K562 (cell line): Measurements from ENCODE around the gene DND1. TPM values are rescaled to one million over a fixed set of nuclear protein-coding genes. Genes with fewer than 3 reads are reported as not detected.

Experiments
- ATAC-seq: fragments of 200-7000 bp; cut with Tn5 transposase; 3 replicates; pipeline ENCODE4 v1.9.1; 2020; ENCODE audit warnings: moderate library complexity
- BruUV-seq: library from RNA; stranded (reverse); fragments of 400-500 nt; replicated peaks from 2 replicates; lab custom pipeline; 2021; lab: Mats Ljungman, UMichigan
- CTCF ChIA-PET: fragments of 300-600 bp; formaldehyde crosslinking; extraction: SDS; loops from one replicate; lab custom pipeline; 2021; ENCODE audit warnings: low intra/inter-chr PET ratio; lab: Yijun Ruan, JAX
- POLR2A ChIA-PET: fragments of 300-600, 350-650 bp; sonication (Branson Sonifier 250); formaldehyde crosslinking; extraction: SDS; loops from one replicate; lab custom pipeline; 2021; ENCODE audit warnings: antibody characterized with exemption, inconsistent platforms; lab: Yijun Ruan, JAX
- DNase-seq, 4 experiments: peaks; one replicate each; pipeline versions ENCODE4 v3.0.0 to v3.0.0-alpha.2; 2011 to 2018; ENCODE audit warnings: low spot score in 3 of 4, mixed read lengths in 3 of 4; ENCODE audit errors: extremely low read depth in 1 of 4
- FAIRE-seq: peaks from 2 replicates; lab custom pipeline; 2011; peaks lifted over from hg19 to GRCh38; lab: Jason Lieb, UNC
- H2AFZ ChIP-seq: 2 replicates; pipeline ENCODE4 v1.6.0; 2011; ENCODE audit warnings: low read depth, low read length, control low read depth, inconsistent platforms
- H3K27ac ChIP-seq: fragments of 200-600 bp; 3 replicates; pipeline ENCODE4 v1.8.0; 2011; ENCODE audit warnings: low read depth, mild to moderate bottlenecking, control low read depth, inconsistent platforms, low read length, moderate library complexity, mixed read lengths; ENCODE audit errors: extremely low read depth
- H3K27me3 ChIP-seq, 2 experiments: fragments of 300-600 bp in 1 of 2; 2 replicates in 1 of 2; 3 replicates in 1 of 2; pipeline versions ENCODE4 v1.6.0 to v1.8.0; 2011; ENCODE audit warnings: inconsistent platforms in 2 of 2, low read length in 2 of 2, mild to moderate bottlenecking in 1 of 2, mixed read lengths in 1 of 2, moderate library complexity in 1 of 2; ENCODE audit not compliant: control insufficient read depth in 2 of 2, insufficient read depth in 2 of 2
- H3K36me3 ChIP-seq: fragments of 300-600 bp; 3 replicates; pipeline ENCODE4 v1.8.0; 2011; ENCODE audit warnings: mild to moderate bottlenecking, low read length, inconsistent platforms; ENCODE audit not compliant: control insufficient read depth, insufficient read depth
- H3K4me1 ChIP-seq, 2 experiments: fragments of 200-600 bp in 1 of 2; replicated peaks in 1 of 2; 2 replicates in 1 of 2; 3 replicates in 1 of 2; pipeline versions ENCODE4 v1.5.1 to v1.8.0; 2011; ENCODE audit warnings: inconsistent platforms in 2 of 2, low read length in 2 of 2, mild to moderate bottlenecking in 1 of 2, mixed read lengths in 1 of 2, moderate library complexity in 1 of 2; ENCODE audit not compliant: control insufficient read depth in 2 of 2, insufficient read depth in 2 of 2
- H3K4me2 ChIP-seq: 2 replicates; pipeline ENCODE4 v1.6.1; 2011; ENCODE audit warnings: low read length, control low read depth, inconsistent platforms, mixed read lengths; ENCODE audit not compliant: insufficient read depth
- H3K4me3 ChIP-seq: fragments of 200-600 bp; sonication (generic), shearing (Covaris generic); 2 replicates; pipeline ENCODE4 v1.5.1; 2016; ENCODE audit warnings: control low read depth, inconsistent platforms
- H3K79me2 ChIP-seq: fragments of 200-600 bp; 3 replicates; pipeline ENCODE4 v1.8.0; 2011; ENCODE audit warnings: low read length, inconsistent platforms; ENCODE audit not compliant: control insufficient read depth, insufficient read depth
- H3K9ac ChIP-seq, 2 experiments: 2 replicates each; pipeline versions ENCODE4 v1.6.0 to v1.6.1; 2011; ENCODE audit warnings: low read depth in 2 of 2, low read length in 2 of 2, control low read depth in 1 of 2, inconsistent platforms in 1 of 2, mild to moderate bottlenecking in 1 of 2, mixed read lengths in 1 of 2; ENCODE audit not compliant: insufficient read depth in 1 of 2
- H3K9me1 ChIP-seq: one replicate; pipeline ENCODE4 v1.6.0; 2011; ENCODE audit warnings: inconsistent platforms, mild to moderate bottlenecking, low read length, moderate library complexity; ENCODE audit not compliant: control insufficient read depth, insufficient read depth
- H3K9me3 ChIP-seq: replicated peaks from 2 replicates; pipeline ENCODE4 v1.5.1; 2011; ENCODE audit warnings: low read depth, low read length, inconsistent platforms; ENCODE audit not compliant: control insufficient read depth, insufficient read depth
- H4K20me1 ChIP-seq: replicated peaks from 2 replicates; pipeline ENCODE4 v1.6.1; 2011; ENCODE audit warnings: low read length, inconsistent platforms, mixed read lengths; ENCODE audit not compliant: control insufficient read depth, insufficient read depth
- CCNT2 ChIP-seq: IDR thresholded peaks from 2 replicates; pipeline ENCODE4 v1.6.1; 2011; ENCODE audit warnings: borderline replicate concordance, low read depth, mild to moderate bottlenecking, moderate library complexity, mixed read lengths, low read length; ENCODE audit not compliant: insufficient read length; ENCODE audit errors: extremely low read depth
- CSDE1 ChIP-seq, 2 experiments: fragments of 450-650 bp; IDR thresholded peaks; 2 replicates each; pipeline ENCODE4 v1.6.1; 2016; ENCODE audit warnings: mild to moderate bottlenecking in 1 of 2
- MAFK ChIP-seq: IDR thresholded peaks from 2 replicates; pipeline ENCODE4 v1.6.1; 2011; ENCODE audit warnings: low read length, improper control_type of control experiment
- MYC ChIP-seq, 2 experiments: fragments of 250-450 bp in 1 of 2; sonication (Bioruptor Pico) in 1 of 2; IDR thresholded peaks; 2 replicates each; pipeline versions ENCODE4 v1.5.1 to v1.6.1; 2012 to 2021; ENCODE audit warnings: low read depth in 2 of 2, borderline replicate concordance in 1 of 2, improper control_type of control experiment in 1 of 2, low read length in 1 of 2, mild to moderate bottlenecking in 1 of 2, moderate library complexity in 1 of 2
- NR1H2 ChIP-seq: sonication (generic); formaldehyde crosslinking; IDR thresholded peaks from 2 replicates; pipeline ENCODE4 v1.4.0; 2020; ENCODE audit warnings: mild to moderate bottlenecking, missing genetic modification reagents
- WGBS: fragments of 100-300 bp; shearing (Covaris generic); methylation state at CpG from one replicate; pipeline ENCODE4 v1.1.6; 2016; ENCODE audit warnings: low coverage, mixed read lengths; ENCODE audit not compliant: insufficient coverage; ENCODE audit errors: missing lambda C conversion rate; 5-methylcytosine and 5-hydroxymethylcytosine counted together
- in situ Hi-C: fragments of 300-500 bp; cut with MboI; formaldehyde crosslinking; loops from 4 replicates; pipeline ENCODE4 v1.15.0; 2018; ENCODE audit warnings: inconsistent platforms, mixed read lengths
- intact Hi-C: fragments of 100-400 bp; cut with micrococcal nuclease; formaldehyde crosslinking; loops from 2 replicates; pipeline ENCODE4 v1.14.2; 2022
- microRNA-seq: library from miRNA; unstranded; fragments of <30 nt; microRNA quantifications from one replicate; pipeline ENCODE4, GENCODE V29; 2018; ENCODE audit warnings: borderline microRNAs expressed
- polyA plus RNA-seq, 8 experiments: library from polyadenylated mRNA; depleted of rRNA in 4 of 8; stranded (reverse) in 5 of 8; unstranded in 3 of 8; fragments of >200 nt; fragmentation: Nextera tagmentation in 2 of 8; fragmentation: Illumina TruSeq in 1 of 8; extraction: Ambion mirVana in 2 of 8; extraction: Trizol in 1 of 8; gene quantifications; 2 replicates each; pipeline versions ENCODE4 v1.2.1 to v1.2.3, GENCODE V29; 2011 to 2014; ENCODE audit warnings: inconsistent platforms in 1 of 8, missing spikeins in 1 of 8
- small RNA-seq: library from RNA; depleted of rRNA; stranded (forward); fragments of <200 nt; gene quantifications from one replicate; pipeline ENCODE3, GENCODE V24; 2014
- total RNA-seq, 7 experiments: library from RNA; depleted of rRNA in 6 of 7; stranded (reverse); fragments of >200 nt in 6 of 7; fragmentation: Illumina TruSeq in 2 of 7; extraction: Trizol in 2 of 7; gene quantifications; 2 replicates each; pipeline versions ENCODE4 v1.2.1 to v1.2.3, GENCODE V29; 2011 to 2021; ENCODE audit warnings: low replicate concordance in 1 of 7
- TF ChIP-seq, protein P1 (sequence below): fragments of 450-650 bp; IDR thresholded peaks from 2 replicates; pipeline ENCODE4 v1.6.1; 2016

DND1 gene
- total and polyA plus RNA-seq, 9 of the 15 experiments (the other 6 are each of a cell fraction or from before 2014, with no cell fraction given), result 0.37 to 2.0 (median 0.90) TPM; not detected in 3

DNA sequence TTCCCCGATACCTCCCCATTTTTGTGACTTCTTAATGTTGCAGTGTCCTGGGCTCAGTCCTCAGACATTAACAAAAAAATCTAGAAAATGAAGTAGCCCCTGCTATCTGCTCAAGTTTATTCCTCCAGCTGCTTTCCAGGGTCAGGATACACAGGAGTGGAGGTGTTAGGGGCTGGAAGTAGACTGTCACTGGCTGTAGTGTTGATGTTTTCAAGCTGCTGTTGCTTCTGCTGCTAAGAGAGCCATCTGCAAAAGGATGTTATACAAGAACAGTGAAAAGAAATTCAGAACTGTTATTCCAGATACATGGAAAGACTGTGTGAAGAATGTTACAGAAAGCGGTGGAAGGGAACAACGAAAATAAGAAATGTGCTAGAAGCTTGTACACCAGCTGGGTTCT, 51.1 kb downstream of the DND1 start:
- 59% methylated on average over 3 of the region's 3 CpGs for WGBS
- DNase-seq, result no peak
- Histone ChIP-seq H3K79me2 (no peaks in the 10 kb centered on the region), H3K4me2 (no peak overlapping the region; the same call in 1 of the 2 replicates), H3K27me3 (no peaks in the 10 kb centered on the region), H3K27ac (no peak overlapping the region), H3K9me3 (no peaks in the 10 kb centered on the region), H4K20me1 (no peaks in the 10 kb centered on the region), H3K4me3 (no peak overlapping the region), H2AFZ (peak overlapping the region; percentile 68; the same call in 1 of the 2 replicates), H3K36me3 (no peaks in the 10 kb centered on the region), H3K9me1 (no peaks in the 10 kb centered on the region), H3K9ac (no peak overlapping the region), H3K4me1 (peaks cover 0 to 10% of the 10 kb centered on the region in 2 experiments; a peak in 3 of 5 replicates)
- ATAC-seq, result no peak
- CTCF ChIA-PET, result no interaction called here
- intact Hi-C loops, result no loop called here
- no peak for FAIRE-seq
- POLR2A ChIA-PET, result interaction anchor here (0.7 to 1.6 kb wide), 3 partner anchors 9 to 74 kb away, joined by 3 to 4 read pairs (median 3); partner anchors contain the start of gene EIF4EBP3
- TF ChIP-seq MYC (IDR thresholded peaks at IDR 0.05; ENCODE audit: low read depth, low read length) (no peak), MYC (CRISPR knock-in tag; IDR thresholded peaks at IDR 0.05; ENCODE audit: borderline replicate concordance, low read depth) (no peak), MAFK (no peak), CSDE1 (IDR thresholded peaks at IDR 0.05) (no peak), CCNT2 (no peak), NR1H2 (CRISPR knock-in tag) (no peak)
- TF ChIP-seq, protein P1, sequence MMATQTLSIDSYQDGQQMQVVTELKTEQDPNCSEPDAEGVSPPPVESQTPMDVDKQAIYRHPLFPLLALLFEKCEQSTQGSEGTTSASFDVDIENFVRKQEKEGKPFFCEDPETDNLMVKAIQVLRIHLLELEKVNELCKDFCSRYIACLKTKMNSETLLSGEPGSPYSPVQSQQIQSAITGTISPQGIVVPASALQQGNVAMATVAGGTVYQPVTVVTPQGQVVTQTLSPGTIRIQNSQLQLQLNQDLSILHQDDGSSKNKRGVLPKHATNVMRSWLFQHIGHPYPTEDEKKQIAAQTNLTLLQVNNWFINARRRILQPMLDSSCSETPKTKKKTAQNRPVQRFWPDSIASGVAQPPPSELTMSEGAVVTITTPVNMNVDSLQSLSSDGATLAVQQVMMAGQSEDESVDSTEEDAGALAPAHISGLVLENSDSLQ, result no peak
- BruUV-seq, result no TSS peak
- in situ Hi-C loops, result no loop called here

Small RNA genes lying within 50 kb of the gene (microRNA-seq; reads per million reads assigned to microRNA genes)
- 0.36 reads per million for gene MIR3655

Small RNA genes lying within 50 kb of the gene (small RNA-seq; reads per million reads assigned to genes)
- 89.5 reads per million, percentile 98 among the genes with 10 or more reads in this experiment for gene VTRNA1-1
- 135 reads per million, percentile 99 among the genes with 10 or more reads in this experiment for gene VTRNA1-2

Other genes starting within 250 kb of the DND1 start
Only the 7 nearest of the 25 such genes appear.
- 21.4 and 32.9 TPM in 2 replicates for gene TMCO6, start 34.1 kb downstream of the DND1 start, total RNA-seq (2014; rRNA removed)
- 8.3 and 10.3 TPM in 2 replicates for gene TMCO6, start 34.1 kb downstream of the DND1 start, total RNA-seq (2014; rRNA removed; fragmentation: Illumina TruSeq; extraction: Trizol)
- 10.6 and 11.5 TPM in 2 replicates for gene TMCO6, start 34.1 kb downstream of the DND1 start, total RNA-seq (2015; rRNA removed; fragmentation: Illumina TruSeq; extraction: Trizol)
- gene TMCO6, start 34.1 kb downstream of the DND1 start, total RNA-seq (2021), result 23.5 and 24.4 TPM in 2 replicates
- 26.9 and 28.5 TPM in 2 replicates for gene TMCO6, start 34.1 kb downstream of the DND1 start, polyA plus RNA-seq (2011; rRNA removed)
- 16.7 and 18.0 TPM in 2 replicates for gene TMCO6, start 34.1 kb downstream of the DND1 start, polyA plus RNA-seq (2014; fragmentation: Illumina TruSeq; extraction: Trizol)
- 1 to 10 TPM; 3.4 to 5.1 TPM for gene TMCO6, start 34.1 kb downstream of the DND1 start, polyA plus RNA-seq (2014; fragmentation: Nextera tagmentation; extraction: Ambion mirVana)
- gene TMCO6, start 34.1 kb downstream of the DND1 start, polyA plus RNA-seq (2014; rRNA removed), result 32.5 and 46.4 TPM in 2 replicates
- 136 and 209 TPM in 2 replicates for gene NDUFA2, start 25.9 kb downstream of the DND1 start, total RNA-seq (2014; rRNA removed)
- gene NDUFA2, start 25.9 kb downstream of the DND1 start, total RNA-seq (2014; rRNA removed; fragmentation: Illumina TruSeq; extraction: Trizol), result 63.3 and 69.1 TPM in 2 replicates
- 103 and 105 TPM in 2 replicates for gene NDUFA2, start 25.9 kb downstream of the DND1 start, total RNA-seq (2015; rRNA removed; fragmentation: Illumina TruSeq; extraction: Trizol)
- gene NDUFA2, start 25.9 kb downstream of the DND1 start, total RNA-seq (2021), result 120 and 125 TPM in 2 replicates
- 184 and 187 TPM in 2 replicates for gene NDUFA2, start 25.9 kb downstream of the DND1 start, polyA plus RNA-seq (2011; rRNA removed)
- 77.4 and 113 TPM in 2 replicates for gene NDUFA2, start 25.9 kb downstream of the DND1 start, polyA plus RNA-seq (2014; fragmentation: Illumina TruSeq; extraction: Trizol)
- gene NDUFA2, start 25.9 kb downstream of the DND1 start, polyA plus RNA-seq (2014; fragmentation: Nextera tagmentation; extraction: Ambion mirVana), result 100 to 1,000 TPM; 480 to 497 TPM
- 209 and 284 TPM in 2 replicates for gene NDUFA2, start 25.9 kb downstream of the DND1 start, polyA plus RNA-seq (2014; rRNA removed)
- 150 and 170 TPM in 2 replicates for gene IK, start 25.7 kb downstream of the DND1 start, total RNA-seq (2014; rRNA removed)
- gene IK, start 25.7 kb downstream of the DND1 start, total RNA-seq (2014; rRNA removed; fragmentation: Illumina TruSeq; extraction: Trizol), result 138 and 149 TPM in 2 replicates
- gene IK, start 25.7 kb downstream of the DND1 start, total RNA-seq (2015; rRNA removed; fragmentation: Illumina TruSeq; extraction: Trizol), result 158 and 164 TPM in 2 replicates
- 81.9 and 93.0 TPM in 2 replicates for gene IK, start 25.7 kb downstream of the DND1 start, total RNA-seq (2021)
- 107 and 140 TPM in 2 replicates for gene IK, start 25.7 kb downstream of the DND1 start, polyA plus RNA-seq (2011; rRNA removed)
- 187 and 203 TPM in 2 replicates for gene IK, start 25.7 kb downstream of the DND1 start, polyA plus RNA-seq (2014; fragmentation: Illumina TruSeq; extraction: Trizol)
- 100 to 1,000 TPM in 1 of 2 experiments, 10 to 100 TPM in 1; 89.2 to 182 TPM for gene IK, start 25.7 kb downstream of the DND1 start, polyA plus RNA-seq (2014; fragmentation: Nextera tagmentation; extraction: Ambion mirVana)
- gene IK, start 25.7 kb downstream of the DND1 start, polyA plus RNA-seq (2014; rRNA removed), result 137 and 176 TPM in 2 replicates
- 24.9 and 27.3 TPM in 2 replicates for gene WDR55, start 8.7 kb downstream of the DND1 start, total RNA-seq (2014; rRNA removed)
- 20.5 and 21.8 TPM in 2 replicates for gene WDR55, start 8.7 kb downstream of the DND1 start, total RNA-seq (2014; rRNA removed; fragmentation: Illumina TruSeq; extraction: Trizol)
- gene WDR55, start 8.7 kb downstream of the DND1 start, total RNA-seq (2015; rRNA removed; fragmentation: Illumina TruSeq; extraction: Trizol), result 29.3 and 30.0 TPM in 2 replicates
- 35.3 and 36.1 TPM in 2 replicates for gene WDR55, start 8.7 kb downstream of the DND1 start, total RNA-seq (2021)
- gene WDR55, start 8.7 kb downstream of the DND1 start, polyA plus RNA-seq (2011; rRNA removed), result 37.4 and 44.8 TPM in 2 replicates
- 35.1 and 39.0 TPM in 2 replicates for gene WDR55, start 8.7 kb downstream of the DND1 start, polyA plus RNA-seq (2014; fragmentation: Illumina TruSeq; extraction: Trizol)
- gene WDR55, start 8.7 kb downstream of the DND1 start, polyA plus RNA-seq (2014; fragmentation: Nextera tagmentation; extraction: Ambion mirVana), result 1 to 10 TPM; 5.2 to 6.6 TPM
- gene WDR55, start 8.7 kb downstream of the DND1 start, polyA plus RNA-seq (2014; rRNA removed), result 44.1 and 45.0 TPM in 2 replicates
- gene HARS1, start 17.8 kb upstream of the DND1 start, total RNA-seq (2014; rRNA removed), result 87.6 and 88.5 TPM in 2 replicates
- gene HARS1, start 17.8 kb upstream of the DND1 start, total RNA-seq (2014; rRNA removed; fragmentation: Illumina TruSeq; extraction: Trizol), result 68.3 and 70.2 TPM in 2 replicates
- gene HARS1, start 17.8 kb upstream of the DND1 start, total RNA-seq (2015; rRNA removed; fragmentation: Illumina TruSeq; extraction: Trizol), result 62.6 and 68.7 TPM in 2 replicates
- 69.1 and 75.2 TPM in 2 replicates for gene HARS1, start 17.8 kb upstream of the DND1 start, total RNA-seq (2021)
- gene HARS1, start 17.8 kb upstream of the DND1 start, polyA plus RNA-seq (2011; rRNA removed), result 52.5 and 75.2 TPM in 2 replicates
- gene HARS1, start 17.8 kb upstream of the DND1 start, polyA plus RNA-seq (2014; fragmentation: Illumina TruSeq; extraction: Trizol), result 84.8 and 85.0 TPM in 2 replicates
- gene HARS1, start 17.8 kb upstream of the DND1 start, polyA plus RNA-seq (2014; fragmentation: Nextera tagmentation; extraction: Ambion mirVana), result 10 to 100 TPM; 13.5 to 19.1 TPM
- 81.7 and 92.4 TPM in 2 replicates for gene HARS1, start 17.8 kb upstream of the DND1 start, polyA plus RNA-seq (2014; rRNA removed)
- 25.1 and 27.0 TPM in 2 replicates for gene HARS2, start 17.9 kb upstream of the DND1 start, total RNA-seq (2014; rRNA removed)
- gene HARS2, start 17.9 kb upstream of the DND1 start, total RNA-seq (2014; rRNA removed; fragmentation: Illumina TruSeq; extraction: Trizol), result 28.4 and 32.6 TPM in 2 replicates
- 32.2 and 33.4 TPM in 2 replicates for gene HARS2, start 17.9 kb upstream of the DND1 start, total RNA-seq (2015; rRNA removed; fragmentation: Illumina TruSeq; extraction: Trizol)
- gene HARS2, start 17.9 kb upstream of the DND1 start, total RNA-seq (2021), result 25.9 and 27.8 TPM in 2 replicates
- gene HARS2, start 17.9 kb upstream of the DND1 start, polyA plus RNA-seq (2011; rRNA removed), result 36.5 and 41.6 TPM in 2 replicates
- gene HARS2, start 17.9 kb upstream of the DND1 start, polyA plus RNA-seq (2014; fragmentation: Illumina TruSeq; extraction: Trizol), result 23.2 and 26.0 TPM in 2 replicates
- 10 to 100 TPM in 1 of 2 experiments, 1 to 10 TPM in 1; 8.5 to 18.0 TPM for gene HARS2, start 17.9 kb upstream of the DND1 start, polyA plus RNA-seq (2014; fragmentation: Nextera tagmentation; extraction: Ambion mirVana)
- 27.1 and 33.0 TPM in 2 replicates for gene HARS2, start 17.9 kb upstream of the DND1 start, polyA plus RNA-seq (2014; rRNA removed)
- 40.2 and 67.1 TPM in 2 replicates for gene ZMAT2, start 26.9 kb upstream of the DND1 start, total RNA-seq (2014; rRNA removed)
- 99.2 and 121 TPM in 2 replicates for gene ZMAT2, start 26.9 kb upstream of the DND1 start, total RNA-seq (2014; rRNA removed; fragmentation: Illumina TruSeq; extraction: Trizol)
- 88.5 and 90.4 TPM in 2 replicates for gene ZMAT2, start 26.9 kb upstream of the DND1 start, total RNA-seq (2015; rRNA removed; fragmentation: Illumina TruSeq; extraction: Trizol)
- 38.8 and 48.7 TPM in 2 replicates for gene ZMAT2, start 26.9 kb upstream of the DND1 start, total RNA-seq (2021)
- 48.0 and 71.4 TPM in 2 replicates for gene ZMAT2, start 26.9 kb upstream of the DND1 start, polyA plus RNA-seq (2011; rRNA removed)
- gene ZMAT2, start 26.9 kb upstream of the DND1 start, polyA plus RNA-seq (2014; fragmentation: Illumina TruSeq; extraction: Trizol), result 101 and 102 TPM in 2 replicates
- gene ZMAT2, start 26.9 kb upstream of the DND1 start, polyA plus RNA-seq (2014; fragmentation: Nextera tagmentation; extraction: Ambion mirVana), result 10 to 100 TPM; 44.2 to 45.0 TPM
- 57.2 and 69.2 TPM in 2 replicates for gene ZMAT2, start 26.9 kb upstream of the DND1 start, polyA plus RNA-seq (2014; rRNA removed)